ENCODE data around the gene KRTAP5-2. TPM values are rescaled to one million over a fixed set of nuclear protein-coding genes. Genes with fewer than 3 reads are reported as not detected.
A peak's percentile ranks its signal among the peaks of the same experiment; 100 is the strongest.

KRTAP5-2 gene
- total RNA-seq, 1 experiment from 2014 or later = not detected

DNA sequence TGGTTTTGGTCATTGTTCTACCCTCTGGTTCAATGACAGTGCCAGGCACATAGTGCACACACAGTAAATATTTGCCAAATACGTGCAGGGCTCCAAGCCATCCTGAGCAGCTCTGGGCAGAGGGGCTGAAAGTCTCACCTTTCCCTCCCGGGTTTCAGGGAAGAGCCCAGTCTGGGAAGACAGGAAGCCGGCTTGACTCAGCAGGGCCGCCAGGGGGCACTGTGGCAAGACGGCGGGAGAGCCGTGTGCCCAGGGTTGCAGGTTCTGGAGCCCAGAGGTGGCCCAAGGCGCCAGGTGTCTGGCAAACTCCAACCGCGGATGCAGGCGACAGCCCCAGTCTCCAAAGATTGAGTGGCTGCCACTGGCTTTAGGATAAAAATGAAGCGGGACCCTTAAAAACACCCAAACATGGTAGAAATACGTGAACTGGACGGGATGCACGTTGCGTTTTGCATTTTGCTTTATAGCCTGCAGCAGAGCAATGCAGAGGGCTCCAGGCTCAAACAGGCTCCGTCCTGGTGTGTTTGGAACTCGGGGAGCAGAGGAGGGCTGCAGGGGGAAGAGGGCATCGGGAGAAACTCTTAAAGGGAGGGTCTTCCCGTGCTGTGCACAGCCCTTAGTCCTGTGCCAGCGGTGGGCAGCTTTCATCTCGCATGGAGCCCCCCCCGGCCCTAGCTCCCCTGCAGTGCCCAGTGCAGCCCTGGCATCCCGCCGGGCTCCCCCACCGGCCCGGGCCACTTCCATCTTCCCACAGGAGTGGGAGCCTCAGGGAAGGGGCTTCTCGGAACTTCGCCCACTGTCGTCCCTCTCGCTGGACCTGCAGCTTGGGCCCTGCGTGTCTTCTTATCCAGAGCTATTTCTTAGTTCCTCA lies 42.2 kb upstream of the KRTAP5-2 start:
- Mint-ChIP-seq H3K27me3 (ENCODE audit: low read depth) (peaks cover 30% of the 10 kb centered on the region), H3K4me1 (peaks cover 3 to 5% of the 10 kb centered on the region in 2 experiments; a peak in 2 of 4 replicates), H3K9me3 (no peaks in the 10 kb centered on the region), H3K36me3 (ENCODE audit: insufficient read depth in 1 of 3, low read depth in 3 of 3) (no peaks in the 10 kb centered on the region), H3K27ac (no peak overlapping the region), H3K4me3 (no peak overlapping the region)
- no peak overlapping the region for H2BK5ac ChIP-seq (ENCODE audit: insufficient read length, low read length)
- no peak overlapping the region for H3K18ac ChIP-seq (ENCODE audit: insufficient read length, low read depth, low read length)
- H2BK15ac ChIP-seq (ENCODE audit: low read depth, low read length) = no peak overlapping the region
- H3K23ac ChIP-seq (ENCODE audit: insufficient read length, low read depth, low read length) = no peak overlapping the region
- no peaks in the 10 kb centered on the region for H3K4me1 ChIP-seq (ENCODE audit: insufficient read depth, low read length)
- H3K56ac ChIP-seq (ENCODE audit: insufficient read length, low read depth, low read length) = no peak overlapping the region
- no peak overlapping the region for H4K91ac ChIP-seq (ENCODE audit: insufficient read length, low read depth, low read length)
- H2AFZ ChIP-seq (ENCODE audit: low read length) = no peak overlapping the region
- H3K4ac ChIP-seq (ENCODE audit: low read depth, low read length) = no peak overlapping the region
- H3K27me3 ChIP-seq (ENCODE audit: insufficient read depth, low read length) = no peaks in the 10 kb centered on the region
- H3K79me2 ChIP-seq (ENCODE audit: insufficient read depth, low read length) = no peaks in the 10 kb centered on the region
- no CpG with 5 or more reads among the region's 32 CpGs for WGBS (ENCODE audit: extremely low coverage, insufficient read length, low lambda C conversion rate)
- H3K9me3 ChIP-seq (ENCODE audit: control insufficient read depth, low read depth, low read length) = no peaks in the 10 kb centered on the region
- no peak overlapping the region for H3T11ph ChIP-seq (ENCODE audit: low read length)
- H3K4me2 ChIP-seq (ENCODE audit: insufficient read depth, insufficient read length, low read length) = no peak overlapping the region
- H3K79me1 ChIP-seq (ENCODE audit: insufficient read depth, low read depth, low read length, poor library complexity, severe bottlenecking) = no peaks in the 10 kb centered on the region
- DNase-seq = peak; percentile 79
- no peak overlapping the region for H2AK5ac ChIP-seq (ENCODE audit: insufficient read length, low read length)
- TF ChIP-seq, protein P1, sequence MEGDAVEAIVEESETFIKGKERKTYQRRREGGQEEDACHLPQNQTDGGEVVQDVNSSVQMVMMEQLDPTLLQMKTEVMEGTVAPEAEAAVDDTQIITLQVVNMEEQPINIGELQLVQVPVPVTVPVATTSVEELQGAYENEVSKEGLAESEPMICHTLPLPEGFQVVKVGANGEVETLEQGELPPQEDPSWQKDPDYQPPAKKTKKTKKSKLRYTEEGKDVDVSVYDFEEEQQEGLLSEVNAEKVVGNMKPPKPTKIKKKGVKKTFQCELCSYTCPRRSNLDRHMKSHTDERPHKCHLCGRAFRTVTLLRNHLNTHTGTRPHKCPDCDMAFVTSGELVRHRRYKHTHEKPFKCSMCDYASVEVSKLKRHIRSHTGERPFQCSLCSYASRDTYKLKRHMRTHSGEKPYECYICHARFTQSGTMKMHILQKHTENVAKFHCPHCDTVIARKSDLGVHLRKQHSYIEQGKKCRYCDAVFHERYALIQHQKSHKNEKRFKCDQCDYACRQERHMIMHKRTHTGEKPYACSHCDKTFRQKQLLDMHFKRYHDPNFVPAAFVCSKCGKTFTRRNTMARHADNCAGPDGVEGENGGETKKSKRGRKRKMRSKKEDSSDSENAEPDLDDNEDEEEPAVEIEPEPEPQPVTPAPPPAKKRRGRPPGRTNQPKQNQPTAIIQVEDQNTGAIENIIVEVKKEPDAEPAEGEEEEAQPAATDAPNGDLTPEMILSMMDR (conservative IDR thresholded peaks at IDR 0.05) = peak; percentile 97
- no peak overlapping the region for H2BK12ac ChIP-seq (ENCODE audit: insufficient read length, low read depth, low read length)
- H2BK20ac ChIP-seq (ENCODE audit: low read depth, low read length, poor library complexity, severe bottlenecking) = no peak overlapping the region
- H3K27ac ChIP-seq (ENCODE audit: insufficient read length, low read depth, low read length) = no peak overlapping the region
- H3K14ac ChIP-seq (ENCODE audit: insufficient read depth, low read length) = no peak overlapping the region
- no peak overlapping the region for H2BK120ac ChIP-seq (ENCODE audit: low read depth, low read length, poor library complexity, severe bottlenecking)
- H3K23me2 ChIP-seq (ENCODE audit: insufficient read length, low read depth, low read length, poor library complexity, severe bottlenecking) = no peaks in the 10 kb centered on the region
- no peak overlapping the region for H4K5ac ChIP-seq (ENCODE audit: insufficient read length, low read depth, low read length)
- no peak overlapping the region for H3K9ac ChIP-seq (ENCODE audit: extremely low read depth, insufficient read length, low read length)
- no peaks in the 10 kb centered on the region for H4K20me1 ChIP-seq (ENCODE audit: control insufficient read depth, insufficient read depth, insufficient read length)
- H4K8ac ChIP-seq (replicated peaks; ENCODE audit: insufficient read length, low read depth, low read length) = no peak overlapping the region

Data from H9 (cell line).